SK-N-SH (cell line): Measurements from ENCODE around the gene BAIAP2L2.

Source experiments
- EP300 ChIP-seq, 2 experiments: IDR thresholded peaks; 2 replicates each; pipeline versions ENCODE4 v1.4.0 to v1.6.1; 2012; ENCODE audit warnings: borderline replicate concordance in 1 of 2, low read depth in 1 of 2, low read length in 1 of 2
- JUND ChIP-seq: IDR thresholded peaks from 2 replicates; pipeline ENCODE4 v1.4.0; 2012
- RAD21 ChIP-seq: IDR thresholded peaks from 2 replicates; pipeline ENCODE4 v1.6.1; 2012; ENCODE audit warnings: mild to moderate bottlenecking, low read length
- RXRA ChIP-seq: IDR thresholded peaks from 2 replicates; pipeline ENCODE4 v1.4.0; 2012; ENCODE audit warnings: low read depth, mild to moderate bottlenecking, borderline replicate concordance
- SIN3A ChIP-seq: IDR thresholded peaks from 2 replicates; pipeline ENCODE4 v1.6.1; 2012; ENCODE audit warnings: low read depth, mild to moderate bottlenecking, low read length, moderate library complexity, borderline replicate concordance
- SMC3 ChIP-seq: IDR thresholded peaks from 2 replicates; pipeline ENCODE4 v1.6.1; 2012; ENCODE audit warnings: low read depth, low read length, improper control_type of control experiment
- YY1 ChIP-seq: IDR thresholded peaks from 2 replicates; pipeline ENCODE4 v1.4.0; 2012; ENCODE audit warnings: low read depth, mild to moderate bottlenecking
- TF ChIP-seq, protein P1 (sequence below): fragments of 200-600 bp; sonication (generic); IDR thresholded peaks from 2 replicates; pipeline ENCODE4 v1.6.1; 2017; ENCODE audit warnings: antibody characterized with exemption, mild to moderate bottlenecking, moderate library complexity
- TF ChIP-seq, protein P2 (sequence below): IDR thresholded peaks from 2 replicates; pipeline ENCODE4 v1.6.1; 2012; ENCODE audit warnings: mild to moderate bottlenecking, low read depth, low read length, moderate library complexity
- TF ChIP-seq, protein P3 (sequence below): fragments of 150-350 bp; IDR thresholded peaks from 2 replicates; pipeline ENCODE4 v1.6.1; 2016; ENCODE audit warnings: mild to moderate bottlenecking, low read depth, low read length
- TF ChIP-seq, protein P4 (sequence below): IDR thresholded peaks from 2 replicates; pipeline ENCODE4 v1.4.0; 2012; ENCODE audit warnings: low read depth, borderline replicate concordance

DNA sequence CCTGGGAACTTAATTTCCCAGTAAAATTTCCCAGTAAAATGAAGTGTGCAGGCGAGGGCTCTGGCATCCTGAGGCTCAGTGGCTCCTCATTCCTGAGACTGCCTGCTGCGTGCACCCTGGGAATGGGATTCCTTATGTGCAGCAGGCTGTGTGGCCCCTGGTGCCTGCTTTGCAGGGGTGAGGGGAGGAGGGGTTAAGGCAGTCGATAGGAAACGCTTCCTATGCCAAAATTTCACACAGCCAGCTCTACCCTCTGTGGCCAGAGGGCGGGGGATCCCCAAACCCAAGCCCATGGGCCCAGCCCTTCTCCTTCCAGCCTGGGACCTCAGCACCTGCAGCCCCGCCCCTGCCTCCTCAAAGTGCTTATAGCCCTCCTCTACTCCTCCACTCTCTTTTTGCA lies 12.1 kb upstream of the BAIAP2L2 start:
- TF ChIP-seq, protein P1, sequence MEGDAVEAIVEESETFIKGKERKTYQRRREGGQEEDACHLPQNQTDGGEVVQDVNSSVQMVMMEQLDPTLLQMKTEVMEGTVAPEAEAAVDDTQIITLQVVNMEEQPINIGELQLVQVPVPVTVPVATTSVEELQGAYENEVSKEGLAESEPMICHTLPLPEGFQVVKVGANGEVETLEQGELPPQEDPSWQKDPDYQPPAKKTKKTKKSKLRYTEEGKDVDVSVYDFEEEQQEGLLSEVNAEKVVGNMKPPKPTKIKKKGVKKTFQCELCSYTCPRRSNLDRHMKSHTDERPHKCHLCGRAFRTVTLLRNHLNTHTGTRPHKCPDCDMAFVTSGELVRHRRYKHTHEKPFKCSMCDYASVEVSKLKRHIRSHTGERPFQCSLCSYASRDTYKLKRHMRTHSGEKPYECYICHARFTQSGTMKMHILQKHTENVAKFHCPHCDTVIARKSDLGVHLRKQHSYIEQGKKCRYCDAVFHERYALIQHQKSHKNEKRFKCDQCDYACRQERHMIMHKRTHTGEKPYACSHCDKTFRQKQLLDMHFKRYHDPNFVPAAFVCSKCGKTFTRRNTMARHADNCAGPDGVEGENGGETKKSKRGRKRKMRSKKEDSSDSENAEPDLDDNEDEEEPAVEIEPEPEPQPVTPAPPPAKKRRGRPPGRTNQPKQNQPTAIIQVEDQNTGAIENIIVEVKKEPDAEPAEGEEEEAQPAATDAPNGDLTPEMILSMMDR = no peak
- TF ChIP-seq EP300 (IDR thresholded peaks at IDR 0.05; ENCODE audit: borderline replicate concordance in 1 of 2, low read depth in 1 of 2, low read length in 1 of 2) (no peak), RXRA (no peak), JUND (no peak), YY1 (no peak), RAD21 (no peak), SIN3A (no peak), SMC3 (no peak)
- TF ChIP-seq, protein P2, sequence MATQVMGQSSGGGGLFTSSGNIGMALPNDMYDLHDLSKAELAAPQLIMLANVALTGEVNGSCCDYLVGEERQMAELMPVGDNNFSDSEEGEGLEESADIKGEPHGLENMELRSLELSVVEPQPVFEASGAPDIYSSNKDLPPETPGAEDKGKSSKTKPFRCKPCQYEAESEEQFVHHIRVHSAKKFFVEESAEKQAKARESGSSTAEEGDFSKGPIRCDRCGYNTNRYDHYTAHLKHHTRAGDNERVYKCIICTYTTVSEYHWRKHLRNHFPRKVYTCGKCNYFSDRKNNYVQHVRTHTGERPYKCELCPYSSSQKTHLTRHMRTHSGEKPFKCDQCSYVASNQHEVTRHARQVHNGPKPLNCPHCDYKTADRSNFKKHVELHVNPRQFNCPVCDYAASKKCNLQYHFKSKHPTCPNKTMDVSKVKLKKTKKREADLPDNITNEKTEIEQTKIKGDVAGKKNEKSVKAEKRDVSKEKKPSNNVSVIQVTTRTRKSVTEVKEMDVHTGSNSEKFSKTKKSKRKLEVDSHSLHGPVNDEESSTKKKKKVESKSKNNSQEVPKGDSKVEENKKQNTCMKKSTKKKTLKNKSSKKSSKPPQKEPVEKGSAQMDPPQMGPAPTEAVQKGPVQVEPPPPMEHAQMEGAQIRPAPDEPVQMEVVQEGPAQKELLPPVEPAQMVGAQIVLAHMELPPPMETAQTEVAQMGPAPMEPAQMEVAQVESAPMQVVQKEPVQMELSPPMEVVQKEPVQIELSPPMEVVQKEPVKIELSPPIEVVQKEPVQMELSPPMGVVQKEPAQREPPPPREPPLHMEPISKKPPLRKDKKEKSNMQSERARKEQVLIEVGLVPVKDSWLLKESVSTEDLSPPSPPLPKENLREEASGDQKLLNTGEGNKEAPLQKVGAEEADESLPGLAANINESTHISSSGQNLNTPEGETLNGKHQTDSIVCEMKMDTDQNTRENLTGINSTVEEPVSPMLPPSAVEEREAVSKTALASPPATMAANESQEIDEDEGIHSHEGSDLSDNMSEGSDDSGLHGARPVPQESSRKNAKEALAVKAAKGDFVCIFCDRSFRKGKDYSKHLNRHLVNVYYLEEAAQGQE = no peak
- TF ChIP-seq, protein P3, sequence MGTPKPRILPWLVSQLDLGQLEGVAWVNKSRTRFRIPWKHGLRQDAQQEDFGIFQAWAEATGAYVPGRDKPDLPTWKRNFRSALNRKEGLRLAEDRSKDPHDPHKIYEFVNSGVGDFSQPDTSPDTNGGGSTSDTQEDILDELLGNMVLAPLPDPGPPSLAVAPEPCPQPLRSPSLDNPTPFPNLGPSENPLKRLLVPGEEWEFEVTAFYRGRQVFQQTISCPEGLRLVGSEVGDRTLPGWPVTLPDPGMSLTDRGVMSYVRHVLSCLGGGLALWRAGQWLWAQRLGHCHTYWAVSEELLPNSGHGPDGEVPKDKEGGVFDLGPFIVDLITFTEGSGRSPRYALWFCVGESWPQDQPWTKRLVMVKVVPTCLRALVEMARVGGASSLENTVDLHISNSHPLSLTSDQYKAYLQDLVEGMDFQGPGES = no peak
- TF ChIP-seq, protein P4, sequence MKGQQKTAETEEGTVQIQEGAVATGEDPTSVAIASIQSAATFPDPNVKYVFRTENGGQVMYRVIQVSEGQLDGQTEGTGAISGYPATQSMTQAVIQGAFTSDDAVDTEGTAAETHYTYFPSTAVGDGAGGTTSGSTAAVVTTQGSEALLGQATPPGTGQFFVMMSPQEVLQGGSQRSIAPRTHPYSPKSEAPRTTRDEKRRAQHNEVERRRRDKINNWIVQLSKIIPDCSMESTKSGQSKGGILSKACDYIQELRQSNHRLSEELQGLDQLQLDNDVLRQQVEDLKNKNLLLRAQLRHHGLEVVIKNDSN = no peak
